Effector memory CD8-positive, alpha-beta T cell (primary cell): ENCODE results near the gene LIMK2.
A peak's percentile ranks its signal among the peaks of the same experiment; 100 is the strongest.
"Not testable (repeated sequence)": the region's sequence is repeated elsewhere in the genome, so short reads cannot be mapped to it uniquely, and the experiment has no call there.

Experiments
- ATAC-seq: fragments of 150-1000 bp; cut with Tn5 transposase; replicated peaks from 2 replicates; pipeline ENCODE4 v1.10.0; 2021; ENCODE audit warnings: mild to moderate bottlenecking, moderate library complexity
- DNase-seq, 3 experiments: peaks; one replicate each; pipeline ENCODE4 v3.0.0; 2021
- H3K27ac Mint-ChIP-seq, 2 donors: one replicate each; pipeline ENCODE4 v1.8.0; 2022; ENCODE audit warnings: mild to moderate bottlenecking in 2 of 2, mixed read lengths in 2 of 2, moderate library complexity in 2 of 2
- H3K27me3 Mint-ChIP-seq, 2 donors: one replicate each; pipeline ENCODE4 v1.8.0; 2022; ENCODE audit warnings: mixed read lengths in 2 of 2
- H3K36me3 Mint-ChIP-seq: one replicate; pipeline ENCODE4 v1.8.0; 2022; ENCODE audit warnings: mild to moderate bottlenecking, moderate library complexity, mixed read lengths; ENCODE audit not compliant: insufficient read depth
- H3K4me1 Mint-ChIP-seq, 2 donors: one replicate each; pipeline ENCODE4 v1.8.0; 2022; ENCODE audit warnings: low read depth in 2 of 2, mixed read lengths in 2 of 2
- H3K4me3 Mint-ChIP-seq, 2 donors: one replicate each; pipeline ENCODE4 v1.8.0; 2022; ENCODE audit warnings: mild to moderate bottlenecking in 2 of 2, mixed read lengths in 2 of 2, moderate library complexity in 2 of 2
- H3K9me3 Mint-ChIP-seq, 2 donors: one replicate each; pipeline ENCODE4 v1.8.0; 2022; ENCODE audit warnings: mixed read lengths in 2 of 2

The LIMK2 gene

GRCh38 chr22:31241936-31242335, 29.8 kb downstream of the LIMK2 start:
- H3K27me3 Mint-ChIP-seq: no peaks in the 10 kb centered on the region
- no peak overlapping the region for H3K4me3 Mint-ChIP-seq
- no peaks in the 10 kb centered on the region for H3K36me3 Mint-ChIP-seq
- H3K27ac Mint-ChIP-seq: no peak overlapping the region
- ATAC-seq (no peak), DNase-seq (no peak)
- no peaks in the 10 kb centered on the region for H3K9me3 Mint-ChIP-seq
- H3K4me1 Mint-ChIP-seq: peaks cover 6 to 17% of the 10 kb centered on the region in 2 donors

- H3K9me3 Mint-ChIP-seq: no peaks in the 10 kb centered on the region
- no peaks in the 10 kb centered on the region for H3K27me3 Mint-ChIP-seq
- H3K4me3 Mint-ChIP-seq: no peak overlapping the region
- H3K4me1 Mint-ChIP-seq: peaks cover 14 to 27% of the 10 kb centered on the region in 2 donors
- peaks cover 4% of the 10 kb centered on the region for H3K36me3 Mint-ChIP-seq
- no peak overlapping the region for H3K27ac Mint-ChIP-seq
- no peak for ATAC-seq
- DNase-seq: no peak
These were observed 31.4 kb downstream of the LIMK2 start for GRCh38 chr22:31243339-31244045.

DNA sequence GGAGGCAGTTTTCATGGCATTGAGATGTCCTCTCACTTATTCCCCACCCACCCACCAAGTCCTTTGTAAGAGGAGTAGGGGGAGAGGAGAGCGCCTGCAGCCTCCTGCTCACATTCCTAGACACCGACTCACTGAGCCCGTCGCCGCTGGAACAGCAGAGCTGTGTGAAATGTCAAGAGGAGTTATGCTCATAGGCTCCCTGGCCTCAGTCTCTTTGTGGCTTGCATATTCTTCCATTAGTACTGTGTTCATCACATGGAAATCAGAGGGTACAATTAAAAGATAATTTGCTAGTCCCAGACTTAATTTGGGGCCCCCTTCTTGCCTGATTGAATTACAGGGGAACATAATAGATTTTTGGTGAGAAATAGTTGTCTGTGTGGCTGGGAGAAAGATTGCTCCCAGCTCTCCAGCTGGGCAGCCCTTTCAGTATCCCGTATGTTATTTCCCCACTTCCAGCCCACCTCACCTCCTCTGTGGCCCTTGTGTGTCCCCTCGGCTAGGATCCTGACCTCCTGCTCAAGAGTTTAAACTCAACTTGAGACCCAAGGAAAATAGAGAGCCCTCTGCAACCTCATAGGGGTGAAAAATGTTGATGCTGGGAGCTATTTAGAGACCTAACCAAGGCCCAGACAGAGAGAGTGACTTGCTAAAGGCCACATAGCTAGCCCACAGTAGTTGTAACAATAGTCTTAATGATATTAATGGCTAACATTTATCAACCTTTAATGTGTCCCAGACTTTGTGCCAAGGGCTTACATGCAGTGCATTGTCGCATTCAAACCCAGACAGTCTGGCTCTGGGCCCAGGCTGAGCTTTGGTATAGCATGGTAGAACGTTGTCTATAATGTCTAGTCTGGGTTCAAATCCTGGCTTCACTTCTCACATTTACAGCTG, 32.2 kb downstream of the LIMK2 start:
- DNase-seq: no peak
- Mint-ChIP-seq H3K4me3 (no peak overlapping the region), H3K27me3 (no peaks in the 10 kb centered on the region), H3K36me3 (peaks cover 4% of the 10 kb centered on the region), H3K27ac (peak overlapping the region in 1 of 2 donors; percentile 26), H3K4me1 (peaks cover 14 to 29% of the 10 kb centered on the region in 2 donors), H3K9me3 (no peaks in the 10 kb centered on the region)
- ATAC-seq: no peak

DNA sequence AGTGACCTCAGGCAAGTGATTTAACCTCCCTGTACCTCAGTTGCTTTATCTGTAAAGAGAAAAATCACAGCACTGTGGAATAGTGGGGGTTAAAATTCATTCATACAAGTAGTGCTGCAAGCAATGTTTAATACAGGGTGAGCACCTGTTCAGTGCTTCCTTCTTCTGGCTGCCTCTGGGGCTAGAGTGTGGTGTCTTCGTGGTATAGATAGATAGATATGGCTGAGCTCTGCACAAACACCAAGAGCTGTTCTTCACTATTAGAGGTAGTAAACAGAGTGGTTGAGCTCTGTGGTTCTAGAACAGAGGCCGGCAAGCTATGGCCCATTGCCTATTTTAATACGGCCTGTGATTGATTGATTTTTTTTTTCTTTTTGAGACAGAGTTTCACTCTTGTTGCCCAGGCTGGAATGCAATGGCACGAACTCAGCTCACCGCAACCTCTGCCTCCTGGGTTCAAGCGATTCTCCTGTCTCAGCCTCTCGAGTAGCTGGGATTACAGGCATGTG, 32.9 kb downstream of the LIMK2 start:
- Mint-ChIP-seq H3K9me3 (no peaks in the 10 kb centered on the region), H3K4me1 (peaks cover 14 to 26% of the 10 kb centered on the region in 2 donors), H3K36me3 (peaks cover 4% of the 10 kb centered on the region), H3K27me3 (no peaks in the 10 kb centered on the region), H3K4me3 (no peak overlapping the region), H3K27ac (peak overlapping the region in 1 of 2 donors; percentile 26)
- ATAC-seq: no peak
- no peak for DNase-seq

DNA sequence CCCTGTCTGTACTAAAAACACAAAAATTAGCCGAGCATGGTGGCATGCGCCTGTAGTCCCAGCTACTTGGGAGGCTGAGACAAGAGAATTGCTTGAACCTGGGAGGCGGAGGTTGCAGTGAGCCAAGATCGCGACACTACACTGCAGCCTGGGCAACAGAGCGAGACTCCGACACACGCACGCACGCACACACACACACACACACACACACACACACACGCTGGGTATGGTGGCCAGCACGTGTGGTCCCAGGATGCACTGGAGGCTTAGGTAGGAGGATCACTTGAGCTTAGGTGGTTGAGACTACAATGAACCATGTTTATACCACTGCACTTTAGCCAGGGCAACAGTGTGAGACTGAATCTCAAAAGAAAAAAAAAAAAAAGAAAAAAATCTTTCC, 33.9 kb downstream of the LIMK2 start:
- not testable (repeated sequence) for H3K9me3 Mint-ChIP-seq, H3K27ac Mint-ChIP-seq, DNase-seq, H3K4me3 Mint-ChIP-seq, H3K27me3 Mint-ChIP-seq, H3K36me3 Mint-ChIP-seq, ATAC-seq
- H3K4me1 Mint-ChIP-seq: peaks cover 14 to 26% of the 10 kb centered on the region in 2 donors

GRCh38 chr22:31246687-31247086, 34.6 kb downstream of the LIMK2 start:
- peaks cover 11 to 21% of the 10 kb centered on the region in 2 donors for H3K4me1 Mint-ChIP-seq
- peaks cover 4% of the 10 kb centered on the region for H3K36me3 Mint-ChIP-seq
- H3K27me3 Mint-ChIP-seq: no peaks in the 10 kb centered on the region
- DNase-seq: no peak
- no peak for ATAC-seq
- H3K4me3 Mint-ChIP-seq: no peak overlapping the region
- peak overlapping the region in 1 of 2 donors; percentile 65 for H3K27ac Mint-ChIP-seq
- no peaks in the 10 kb centered on the region for H3K9me3 Mint-ChIP-seq

GRCh38 chr22:31247726-31248125, 35.6 kb downstream of the LIMK2 start:
- H3K36me3 Mint-ChIP-seq: peaks cover 4% of the 10 kb centered on the region
- no peak for DNase-seq
- H3K27ac Mint-ChIP-seq: peak overlapping the region in 1 of 2 donors; percentile 66
- no peak for ATAC-seq
- peaks cover 11 to 22% of the 10 kb centered on the region in 2 donors for H3K4me1 Mint-ChIP-seq
- no peaks in the 10 kb centered on the region for H3K27me3 Mint-ChIP-seq
- peak overlapping the region; percentile 65 to 78 for H3K4me3 Mint-ChIP-seq
- H3K9me3 Mint-ChIP-seq: no peaks in the 10 kb centered on the region

DNA sequence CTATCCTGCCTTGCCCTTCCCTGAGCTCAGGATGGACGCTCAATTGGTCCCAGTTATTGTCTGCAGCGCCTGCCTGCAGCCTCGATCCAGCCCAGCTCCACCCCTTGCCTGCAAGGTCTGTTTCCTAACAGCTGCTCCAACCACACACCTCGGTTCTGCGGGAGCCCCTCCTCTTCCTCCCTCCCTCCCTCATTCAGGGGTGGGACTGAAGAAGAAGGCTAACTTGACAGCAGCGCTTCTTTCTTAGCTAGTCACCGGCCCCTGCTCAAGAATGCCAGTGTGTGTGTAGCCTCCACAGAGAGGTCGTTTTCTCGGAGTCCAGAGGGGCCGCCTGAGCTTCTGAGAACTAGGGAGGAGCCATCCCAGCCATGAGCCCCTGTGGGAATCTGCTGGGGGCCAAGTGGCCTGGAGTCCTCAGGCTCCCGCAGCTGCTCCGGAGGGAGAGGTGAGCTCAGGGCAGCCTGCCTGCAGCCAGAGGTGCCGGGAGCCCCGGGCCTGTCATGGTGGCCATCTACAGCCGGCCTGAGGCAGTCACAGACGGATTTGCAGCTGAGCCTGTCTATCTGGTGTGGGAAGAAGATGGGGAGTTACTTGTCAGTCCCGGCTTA, 36.1 kb downstream of the LIMK2 start:
- no peaks in the 10 kb centered on the region for H3K27me3 Mint-ChIP-seq
- H3K9me3 Mint-ChIP-seq: no peaks in the 10 kb centered on the region
- ATAC-seq (peak; percentile 100), DNase-seq (peak; percentile 35 to 44 (median 41))
- H3K36me3 Mint-ChIP-seq: peaks cover 4% of the 10 kb centered on the region
- peak overlapping the region; percentile 65 to 78 for H3K4me3 Mint-ChIP-seq
- peak overlapping the region in 1 of 2 donors; percentile 66 for H3K27ac Mint-ChIP-seq
- peaks cover 11 to 25% of the 10 kb centered on the region in 2 donors for H3K4me1 Mint-ChIP-seq

DNA sequence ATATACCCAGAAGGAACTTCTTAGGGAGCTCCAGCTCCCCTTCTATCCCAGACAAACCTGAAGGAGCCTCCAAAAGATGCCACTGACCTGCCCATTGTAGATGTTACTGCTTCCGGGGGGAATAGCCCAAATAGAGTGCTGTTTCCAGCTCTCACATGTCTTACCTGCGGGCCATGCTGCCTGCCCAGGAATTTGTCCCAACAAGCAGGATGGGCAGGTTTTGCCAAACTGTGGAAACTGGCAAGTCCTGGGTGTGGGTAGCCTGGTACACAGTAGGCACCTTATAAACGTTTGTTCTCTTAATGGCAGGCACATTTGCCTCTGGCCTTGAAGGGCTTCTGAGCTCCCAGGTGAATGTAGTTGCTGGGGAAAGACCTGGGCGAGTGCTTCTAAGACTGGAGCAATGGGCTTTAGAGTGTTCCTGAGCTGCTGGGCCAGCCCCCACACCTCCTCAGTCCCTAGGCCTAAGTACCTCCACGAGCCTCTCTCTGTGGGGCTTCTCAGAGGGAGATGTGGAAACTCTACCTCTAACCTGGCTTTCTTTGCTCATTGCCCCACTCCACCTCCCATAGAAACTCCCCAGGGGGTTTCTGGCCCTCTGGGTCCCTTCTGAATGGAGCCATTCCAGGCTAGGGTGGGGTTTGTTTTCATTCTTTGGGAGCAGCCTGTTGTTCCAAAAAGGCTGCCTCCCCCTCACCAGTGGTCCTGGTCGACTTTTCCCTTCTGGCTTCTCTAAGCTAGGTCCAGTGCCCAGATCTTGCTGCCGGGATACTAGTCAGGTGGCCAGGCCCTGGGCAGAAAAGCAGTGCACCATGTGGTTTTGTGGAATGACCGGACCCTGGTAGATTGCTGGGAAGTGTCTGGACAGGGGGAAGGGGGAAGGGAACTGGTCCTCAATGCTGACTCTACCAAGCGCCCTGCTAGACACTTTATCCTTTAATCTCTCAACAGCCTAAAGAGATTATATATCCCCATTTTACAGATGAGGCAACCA, 37.2 kb downstream of the LIMK2 start:
- H3K27ac Mint-ChIP-seq: no peak overlapping the region
- H3K4me3 Mint-ChIP-seq: no peak overlapping the region

DNA sequence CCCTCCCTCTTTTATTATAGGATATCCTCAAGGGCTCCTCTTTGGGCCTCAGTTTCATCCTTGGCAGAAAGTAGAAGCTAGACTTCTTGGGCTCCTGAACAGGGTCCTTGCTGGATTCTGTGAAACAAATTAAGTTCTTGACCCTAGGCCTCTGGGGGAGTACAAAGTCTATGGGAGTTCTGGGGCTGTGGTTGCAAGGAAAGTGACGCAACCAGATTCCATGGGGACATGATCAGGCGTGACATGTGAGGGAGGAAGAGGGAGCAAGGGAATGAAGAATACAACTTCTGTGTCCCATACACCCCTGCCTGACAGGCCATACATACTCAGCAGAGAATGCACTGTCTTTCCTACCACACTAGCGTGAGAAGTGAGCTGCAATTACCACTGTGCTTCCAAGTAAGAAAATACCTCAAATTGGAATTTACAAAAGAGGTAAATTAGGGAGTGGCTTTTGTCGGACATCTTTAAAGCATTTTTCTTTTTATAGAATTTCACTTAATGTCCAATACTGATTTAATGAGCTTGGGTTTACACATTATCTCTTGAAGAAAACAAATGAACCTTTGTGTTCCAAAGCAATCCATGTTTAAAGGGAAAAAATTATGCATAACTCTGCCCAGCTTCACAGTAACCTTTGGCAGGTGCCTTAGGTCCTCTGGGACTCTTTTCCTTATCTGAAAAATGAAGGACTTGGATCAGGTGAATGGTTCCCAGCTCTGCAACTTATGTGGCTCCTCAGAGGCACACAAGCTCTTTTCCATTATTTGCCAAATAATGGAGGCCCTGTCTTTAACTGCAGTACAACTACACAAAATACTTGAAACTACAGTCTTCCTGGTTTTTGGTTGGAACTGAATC, 38.9 kb downstream of the LIMK2 start:
- Mint-ChIP-seq H3K4me3 (no peak overlapping the region), H3K9me3 (no peaks in the 10 kb centered on the region), H3K27me3 (no peaks in the 10 kb centered on the region), H3K36me3 (peaks cover 4% of the 10 kb centered on the region), H3K4me1 (peaks cover 15 to 28% of the 10 kb centered on the region in 2 donors), H3K27ac (peak overlapping the region in 1 of 2 donors; percentile 25)
- ATAC-seq: no peak
- DNase-seq: no peak

More for the DNA sequence above, 37.2 kb downstream of the LIMK2 start:
- no peaks in the 10 kb centered on the region for H3K9me3 Mint-ChIP-seq
- DNase-seq (no peak), ATAC-seq (no peak)
- H3K27me3 Mint-ChIP-seq: no peaks in the 10 kb centered on the region
- H3K36me3 Mint-ChIP-seq: peaks cover 4% of the 10 kb centered on the region
- peaks cover 11 to 24% of the 10 kb centered on the region in 2 donors for H3K4me1 Mint-ChIP-seq

DNA sequence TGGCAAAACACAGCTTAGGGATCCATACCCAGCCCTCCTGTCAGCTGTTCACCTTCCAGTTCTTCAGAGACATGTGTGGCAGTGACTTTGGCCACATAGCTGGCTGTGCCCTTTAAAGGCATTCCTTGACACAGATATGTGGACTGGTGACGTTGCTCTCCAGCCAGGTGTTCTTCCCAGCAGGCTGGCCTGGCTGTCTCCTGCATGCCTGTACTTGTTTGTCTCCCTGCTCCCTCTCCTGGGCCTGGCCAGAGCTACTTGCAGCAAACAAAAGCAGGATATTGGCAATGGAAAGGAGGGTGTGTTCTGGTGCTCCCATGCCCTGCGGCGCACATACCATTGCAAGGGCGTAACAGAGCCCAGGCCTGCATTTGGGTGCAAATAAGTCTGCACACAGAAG, 41.9 kb downstream of the LIMK2 start:
- DNase-seq (no peak), ATAC-seq (no peak)
- no peaks in the 10 kb centered on the region for H3K27me3 Mint-ChIP-seq
- H3K27ac Mint-ChIP-seq: peak overlapping the region in 1 of 2 donors; percentile 84
- H3K4me3 Mint-ChIP-seq: no peak overlapping the region
- H3K36me3 Mint-ChIP-seq: no peaks in the 10 kb centered on the region
- no peaks in the 10 kb centered on the region for H3K9me3 Mint-ChIP-seq
- peaks cover 4 to 13% of the 10 kb centered on the region in 2 donors for H3K4me1 Mint-ChIP-seq
